ENCODE measurements around the gene PKIG. TPM values are rescaled to one million over a fixed set of nuclear protein-coding genes. Genes with fewer than 3 reads are reported as not detected.

Gene PKIG
- total and polyA plus RNA-seq, 9 of the 15 experiments (the other 6 are each of a cell fraction or from before 2014, with no cell fraction given): 0.13 to 7.0 (median 4.7) TPM

- TF ChIP-seq TAL1 (IDR thresholded peaks at IDR 0.05): peak; percentile 50
- TF ChIP-seq PHB2 (IDR thresholded peaks at IDR 0.05; ENCODE audit: low read depth): no peak
- TF ChIP-seq HDAC8 (tag; IDR thresholded peaks at IDR 0.05): no peak
- peak; percentile 63; the same call in 1 of the 2 replicates for TF ChIP-seq ZNF766 (CRISPR knock-in tag; conservative IDR thresholded peaks at IDR 0.05)
- TF ChIP-seq ZNF592 (IDR thresholded peaks at IDR 0.05): 0 out of 2 replicates have a peak, but pooled peaks have one; percentile 27
- peak; percentile 79 for TF ChIP-seq ARID1B (IDR thresholded peaks at IDR 0.05)
- peak; percentile 33; the same call in 1 of the 2 replicates for TF ChIP-seq EHMT2 (IDR thresholded peaks at IDR 0.05)
- peak; percentile 83 for TF ChIP-seq DPF2 (IDR thresholded peaks at IDR 0.05)
- no peak for TF ChIP-seq PHF20 (IDR thresholded peaks at IDR 0.05; ENCODE audit: partially characterized antibody)
- no peak for TF ChIP-seq NCOA6 (IDR thresholded peaks at IDR 0.05)
- TF ChIP-seq, protein P1, sequence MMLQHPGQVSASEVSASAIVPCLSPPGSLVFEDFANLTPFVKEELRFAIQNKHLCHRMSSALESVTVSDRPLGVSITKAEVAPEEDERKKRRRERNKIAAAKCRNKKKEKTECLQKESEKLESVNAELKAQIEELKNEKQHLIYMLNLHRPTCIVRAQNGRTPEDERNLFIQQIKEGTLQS (IDR thresholded peaks at IDR 0.05): peak; percentile 86
- TF ChIP-seq, protein P1 (CRISPR knock-in tag; conservative IDR thresholded peaks at IDR 0.05): no peak
- peak; percentile 44; the same call in 1 of the 2 replicates for TF ChIP-seq SMARCC2 (IDR thresholded peaks at IDR 0.05; ENCODE audit: low read depth)
- peak; percentile 10; the same call in 1 of the 2 replicates for TF ChIP-seq GATA2 (CRISPR knock-in tag; IDR thresholded peaks at IDR 0.05)
- TF ChIP-seq ZEB2 (IDR thresholded peaks at IDR 0.05): no peak
- no peak for TF ChIP-seq HNRNPL (IDR thresholded peaks at IDR 0.05; ENCODE audit: low read depth, low read length)
- TF ChIP-seq JUND (IDR thresholded peaks at IDR 0.05; ENCODE audit: borderline replicate concordance, low read depth, low read length): peak; percentile 71; the same call in 1 of the 2 replicates
- peak; percentile 64; the same call in 2 of the 3 replicates for TF ChIP-seq JUND (tag; IDR thresholded peaks at IDR 0.05; ENCODE audit: borderline replicate concordance, low read depth, low read length)
- TF ChIP-seq TEAD4 (IDR thresholded peaks at IDR 0.05; ENCODE audit: low read length): peak; percentile 56
- no peak for TF ChIP-seq TEAD4 (CRISPR knock-in tag; IDR thresholded peaks at IDR 0.05; ENCODE audit: borderline replicate concordance)
- TF ChIP-seq ZBTB43 (CRISPR knock-in tag; IDR thresholded peaks at IDR 0.05): no peak
- peak; percentile 68 for TF ChIP-seq CBFA2T3 (IDR thresholded peaks at IDR 0.05)
- peak; percentile 85 for TF ChIP-seq JUN (IDR thresholded peaks at IDR 0.05; ENCODE audit: borderline replicate concordance, low read depth, low read length)
- TF ChIP-seq JUN (CRISPR knock-in tag; IDR thresholded peaks at IDR 0.05; ENCODE audit: borderline replicate concordance): no peak
Measured at GRCh38 chr20:44552950-44553908, 29.1 kb upstream of the PKIG start (continued).

Data from K562 (cell line).